ENCODE measurements around the gene TAX1BP3. TPM values are rescaled to one million over a fixed set of nuclear protein-coding genes. Genes with fewer than 3 reads are reported as not detected.

The TAX1BP3 gene
- total and polyA plus RNA-seq, 9 of the 15 experiments (the other 6 are each of a cell fraction or from before 2014, with no cell fraction given) = 0.99 to 14.5 (median 6.2) TPM

DNA sequence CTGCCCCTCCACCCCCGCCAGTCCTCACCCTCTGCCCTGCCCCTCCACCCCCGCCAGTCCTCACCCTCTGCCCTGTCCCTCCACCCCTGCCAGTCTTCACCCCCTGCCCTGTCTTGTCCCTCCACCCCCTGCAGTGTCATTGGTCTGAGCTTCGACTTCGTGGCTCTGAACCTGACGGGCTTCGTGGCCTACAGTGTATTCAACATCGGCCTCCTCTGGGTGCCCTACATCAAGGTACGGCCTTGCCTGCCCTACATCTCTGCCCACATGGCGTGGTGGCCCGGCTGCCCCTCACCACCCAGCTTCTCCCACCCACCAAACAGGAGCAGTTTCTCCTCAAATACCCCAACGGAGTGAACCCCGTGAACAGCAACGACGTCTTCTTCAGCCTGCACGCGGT, 12.0 kb downstream of the TAX1BP3 start:
- WGBS (ENCODE audit: insufficient coverage, low coverage, missing lambda C conversion rate) = 95% methylated on average over 6 of the region's 16 CpGs
- intact Hi-C loops (cut with micrococcal nuclease) = no loop called here
- in situ Hi-C loops (cut with MboI) = no loop called here
- Histone ChIP-seq H3K4me1 (replicated peaks in 1 of 2; ENCODE audit: control insufficient read depth in 2 of 2, insufficient read depth in 2 of 2, low read length in 2 of 2) (peaks cover 0 to 30% of the 10 kb centered on the region in 2 experiments; a peak in 2 of 5 replicates), H3K27ac (ENCODE audit: extremely low read depth, low read depth, low read length) (no peak overlapping the region), H4K20me1 (replicated peaks; ENCODE audit: control insufficient read depth, insufficient read depth, low read length) (no peaks in the 10 kb centered on the region), H3K36me3 (ENCODE audit: control insufficient read depth, insufficient read depth, low read length) (no peaks in the 10 kb centered on the region), H3K27me3 (ENCODE audit: control insufficient read depth in 2 of 2, insufficient read depth in 2 of 2, low read length in 2 of 2) (no peaks in the 10 kb centered on the region), H2AFZ (ENCODE audit: low read depth, low read length) (no peak overlapping the region), H3K9ac (ENCODE audit: insufficient read depth in 1 of 2, low read depth in 2 of 2, low read length in 2 of 2) (no peak overlapping the region), H3K79me2 (ENCODE audit: control insufficient read depth, insufficient read depth, low read length) (no peaks in the 10 kb centered on the region), H3K4me2 (ENCODE audit: insufficient read depth, low read length) (no peak overlapping the region), H3K9me3 (replicated peaks; ENCODE audit: control insufficient read depth, insufficient read depth, low read depth, low read length) (no peaks in the 10 kb centered on the region), H3K9me1 (ENCODE audit: control insufficient read depth, insufficient read depth, low read length) (no peaks in the 10 kb centered on the region), H3K4me3 (no peak overlapping the region)
- BruUV-seq (replicated peaks) = no TSS peak
- CTCF ChIA-PET (ENCODE audit: low intra/inter-chr PET ratio) = no interaction called here
- no peak for FAIRE-seq
- POLR2A ChIA-PET = interaction anchor here (0.6 kb wide), 1 partner anchor 16 kb away, joined by 3 read pairs; no protein-coding TSS in a partner anchor
- no peak for ATAC-seq
- no peak for DNase-seq (ENCODE audit: extremely low read depth in 1 of 4, low spot score in 3 of 4)
- TF ChIP-seq HNRNPK (IDR thresholded peaks at IDR 0.05; ENCODE audit: low read depth, low read length, poor library complexity, severe bottlenecking) (no peak), GTF2E2 (tag; IDR thresholded peaks at IDR 0.05) (no peak), U2AF1 (optimal IDR thresholded peaks at IDR 0.05; ENCODE audit: low read depth, low read length) (no peak), MYNN (IDR thresholded peaks at IDR 0.05) (no peak), MYNN (CRISPR knock-in tag; IDR thresholded peaks at IDR 0.05) (no peak), LEF1 (IDR thresholded peaks at IDR 0.05) (no peak), SIN3B (IDR thresholded peaks at IDR 0.05; ENCODE audit: low read depth) (no peak), ZNF324 (CRISPR knock-in tag; IDR thresholded peaks at IDR 0.05) (no peak), ZEB2 (IDR thresholded peaks at IDR 0.05) (no peak), BDP1 (IDR thresholded peaks at IDR 0.05; ENCODE audit: insufficient read depth, insufficient read length) (no peak)
- TF ChIP-seq, protein P1, sequence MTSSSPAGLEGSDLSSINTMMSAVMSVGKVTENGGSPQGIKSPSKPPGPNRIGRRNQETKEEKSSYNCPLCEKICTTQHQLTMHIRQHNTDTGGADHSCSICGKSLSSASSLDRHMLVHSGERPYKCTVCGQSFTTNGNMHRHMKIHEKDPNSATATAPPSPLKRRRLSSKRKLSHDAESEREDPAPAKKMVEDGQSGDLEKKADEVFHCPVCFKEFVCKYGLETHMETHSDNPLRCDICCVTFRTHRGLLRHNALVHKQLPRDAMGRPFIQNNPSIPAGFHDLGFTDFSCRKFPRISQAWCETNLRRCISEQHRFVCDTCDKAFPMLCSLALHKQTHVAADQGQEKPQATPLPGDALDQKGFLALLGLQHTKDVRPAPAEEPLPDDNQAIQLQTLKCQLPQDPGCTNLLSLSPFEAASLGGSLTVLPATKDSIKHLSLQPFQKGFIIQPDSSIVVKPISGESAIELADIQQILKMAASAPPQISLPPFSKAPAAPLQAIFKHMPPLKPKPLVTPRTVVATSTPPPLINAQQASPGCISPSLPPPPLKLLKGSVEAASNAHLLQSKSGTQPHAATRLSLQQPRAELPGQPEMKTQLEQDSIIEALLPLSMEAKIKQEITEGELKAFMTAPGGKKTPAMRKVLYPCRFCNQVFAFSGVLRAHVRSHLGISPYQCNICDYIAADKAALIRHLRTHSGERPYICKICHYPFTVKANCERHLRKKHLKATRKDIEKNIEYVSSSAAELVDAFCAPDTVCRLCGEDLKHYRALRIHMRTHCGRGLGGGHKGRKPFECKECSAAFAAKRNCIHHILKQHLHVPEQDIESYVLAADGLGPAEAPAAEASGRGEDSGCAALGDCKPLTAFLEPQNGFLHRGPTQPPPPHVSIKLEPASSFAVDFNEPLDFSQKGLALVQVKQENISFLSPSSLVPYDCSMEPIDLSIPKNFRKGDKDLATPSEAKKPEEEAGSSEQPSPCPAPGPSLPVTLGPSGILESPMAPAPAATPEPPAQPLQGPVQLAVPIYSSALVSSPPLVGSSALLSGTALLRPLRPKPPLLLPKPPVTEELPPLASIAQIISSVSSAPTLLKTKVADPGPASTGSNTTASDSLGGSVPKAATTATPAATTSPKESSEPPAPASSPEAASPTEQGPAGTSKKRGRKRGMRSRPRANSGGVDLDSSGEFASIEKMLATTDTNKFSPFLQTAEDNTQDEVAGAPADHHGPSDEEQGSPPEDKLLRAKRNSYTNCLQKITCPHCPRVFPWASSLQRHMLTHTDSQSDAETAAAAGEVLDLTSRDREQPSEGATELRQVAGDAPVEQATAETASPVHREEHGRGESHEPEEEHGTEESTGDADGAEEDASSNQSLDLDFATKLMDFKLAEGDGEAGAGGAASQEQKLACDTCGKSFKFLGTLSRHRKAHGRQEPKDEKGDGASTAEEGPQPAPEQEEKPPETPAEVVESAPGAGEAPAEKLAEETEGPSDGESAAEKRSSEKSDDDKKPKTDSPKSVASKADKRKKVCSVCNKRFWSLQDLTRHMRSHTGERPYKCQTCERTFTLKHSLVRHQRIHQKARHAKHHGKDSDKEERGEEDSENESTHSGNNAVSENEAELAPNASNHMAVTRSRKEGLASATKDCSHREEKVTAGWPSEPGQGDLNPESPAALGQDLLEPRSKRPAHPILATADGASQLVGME (CRISPR knock-in tag; IDR thresholded peaks at IDR 0.05) = no peak
- TF ChIP-seq, protein P2, sequence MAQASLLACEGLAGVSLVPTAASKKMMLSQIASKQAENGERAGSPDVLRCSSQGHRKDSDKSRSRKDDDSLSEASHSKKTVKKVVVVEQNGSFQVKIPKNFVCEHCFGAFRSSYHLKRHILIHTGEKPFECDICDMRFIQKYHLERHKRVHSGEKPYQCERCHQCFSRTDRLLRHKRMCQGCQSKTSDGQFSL (CRISPR knock-in tag; IDR thresholded peaks at IDR 0.05) = no peak
- TF ChIP-seq, protein P2 (tag; IDR thresholded peaks at IDR 0.05) = no peak
- TF ChIP-seq, protein P3, sequence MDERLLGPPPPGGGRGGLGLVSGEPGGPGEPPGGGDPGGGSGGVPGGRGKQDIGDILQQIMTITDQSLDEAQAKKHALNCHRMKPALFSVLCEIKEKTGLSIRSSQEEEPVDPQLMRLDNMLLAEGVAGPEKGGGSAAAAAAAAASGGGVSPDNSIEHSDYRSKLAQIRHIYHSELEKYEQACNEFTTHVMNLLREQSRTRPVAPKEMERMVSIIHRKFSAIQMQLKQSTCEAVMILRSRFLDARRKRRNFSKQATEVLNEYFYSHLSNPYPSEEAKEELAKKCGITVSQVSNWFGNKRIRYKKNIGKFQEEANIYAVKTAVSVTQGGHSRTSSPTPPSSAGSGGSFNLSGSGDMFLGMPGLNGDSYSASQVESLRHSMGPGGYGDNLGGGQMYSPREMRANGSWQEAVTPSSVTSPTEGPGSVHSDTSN (CRISPR knock-in tag; IDR thresholded peaks at IDR 0.05; ENCODE audit: low read depth) = no peak
- TF ChIP-seq, protein P3 (tag; conservative IDR thresholded peaks at IDR 0.05; ENCODE audit: low read depth) = no peak
- TF ChIP-seq, protein P4, sequence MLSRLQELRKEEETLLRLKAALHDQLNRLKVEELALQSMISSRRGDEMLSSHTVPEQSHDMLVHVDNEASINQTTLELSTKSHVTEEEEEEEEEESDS (CRISPR knock-in tag; IDR thresholded peaks at IDR 0.05) = no peak

Data from K562 (cell line).